Measurements from ENCODE around the gene DPP10.

The DPP10 gene

DNA sequence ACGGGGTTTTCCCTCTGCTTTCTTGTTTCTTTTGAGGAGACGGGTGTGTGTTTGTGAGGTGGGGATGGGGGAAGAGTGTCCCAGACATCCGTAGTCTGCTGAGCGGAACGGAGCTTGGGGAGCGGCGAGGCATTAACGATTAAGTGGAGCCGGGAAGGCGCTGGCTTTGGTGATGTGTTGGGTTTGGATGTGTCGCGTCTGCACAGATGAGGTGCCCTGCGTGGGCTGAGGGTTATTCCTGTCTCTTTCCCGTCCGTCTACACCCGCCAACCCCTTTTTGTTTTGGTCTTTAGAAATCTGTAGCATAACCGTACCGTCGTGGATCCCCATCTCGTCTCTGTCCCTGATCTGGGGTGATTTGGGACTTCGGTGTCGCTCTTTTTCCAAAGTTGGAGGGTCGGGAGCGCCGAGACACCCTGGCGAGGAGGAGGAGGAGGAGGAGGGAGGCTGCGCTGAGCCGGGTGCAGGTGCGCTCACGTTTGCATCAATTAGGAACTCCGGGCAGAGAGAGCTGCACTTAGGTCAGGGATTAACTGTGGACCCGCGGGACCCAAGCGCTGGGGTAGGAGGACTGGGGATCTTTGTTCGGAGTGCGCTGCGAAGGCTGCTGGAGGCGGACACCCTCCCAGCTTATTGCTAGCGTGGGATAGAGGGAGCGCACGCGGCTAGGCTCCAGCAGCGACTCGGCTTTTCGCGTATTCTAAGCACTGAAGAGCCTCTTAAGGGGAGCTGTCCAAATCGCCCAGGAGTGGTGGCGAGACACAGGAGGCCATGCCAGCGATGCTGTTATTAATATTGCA lies 720.3 kb downstream of the DPP10 start:
- Histone ChIP-seq H4K91ac (ENCODE audit: low read depth, low read length) (no peak overlapping the region), H3K4ac (ENCODE audit: low read depth, low read length) (no peak overlapping the region), H4K12ac (ENCODE audit: low read depth, low read length) (no peak overlapping the region), H3K9me3 (ENCODE audit: insufficient read depth, low read depth, low read length) (no peaks in the 10 kb centered on the region), H2BK120ac (ENCODE audit: insufficient read depth, low read length, poor library complexity) (no peak overlapping the region), H3K27me3 (ENCODE audit: insufficient read depth, low read length) (peaks cover 13% of the 10 kb centered on the region), H3K27ac (ENCODE audit: low read depth, low read length) (no peak overlapping the region), H2AK5ac (ENCODE audit: low read length) (no peak overlapping the region), H3K14ac (ENCODE audit: low read length) (no peak overlapping the region), H2BK5ac (ENCODE audit: low read depth, low read length, poor library complexity) (no peak overlapping the region), H3K36me3 (ENCODE audit: control insufficient read depth in 1 of 2, insufficient read depth in 2 of 2, low read length in 2 of 2) (no peaks in the 10 kb centered on the region), H3K79me2 (ENCODE audit: control insufficient read depth, insufficient read depth, low read length, poor library complexity) (no peaks in the 10 kb centered on the region), H3K18ac (ENCODE audit: low read length) (no peak overlapping the region), H4K8ac (ENCODE audit: low read depth, low read length) (no peak overlapping the region), H3K23ac (ENCODE audit: low read length) (no peak overlapping the region), H2AFZ (ENCODE audit: insufficient read depth, low read length, poor library complexity) (no peak overlapping the region), H3K4me2 (ENCODE audit: low read length) (peak overlapping the region; percentile 91), H3K9ac (ENCODE audit: low read length) (no peak overlapping the region), H3K4me1 (ENCODE audit: control insufficient read depth in 1 of 2, insufficient read depth in 2 of 2, low read length in 2 of 2) (peaks cover 8 to 10% of the 10 kb centered on the region in 2 experiments), H2BK12ac (ENCODE audit: low read length) (no peak overlapping the region), H3K79me1 (ENCODE audit: low read length) (peaks cover 4% of the 10 kb centered on the region), H3K4me3 (ENCODE audit: low read depth, low read length) (no peak overlapping the region)
- DNase-seq: peak; percentile 20 to 26
- no CpG with 5 or more reads among the region's 49 CpGs for WGBS (ENCODE audit: extremely low coverage, insufficient coverage, insufficient read length)

GRCh38 chr2:115163572-115163971 lies 721.1 kb downstream of the DPP10 start:
- Histone ChIP-seq H4K12ac (ENCODE audit: low read depth, low read length) (no peak overlapping the region), H3K27ac (ENCODE audit: low read depth, low read length) (no peak overlapping the region), H3K4me2 (ENCODE audit: low read length) (no peak overlapping the region), H3K79me2 (ENCODE audit: control insufficient read depth, insufficient read depth, low read length, poor library complexity) (no peaks in the 10 kb centered on the region), H3K18ac (ENCODE audit: low read length) (no peak overlapping the region), H4K8ac (ENCODE audit: low read depth, low read length) (no peak overlapping the region), H3K9ac (ENCODE audit: low read length) (no peak overlapping the region), H3K27me3 (ENCODE audit: insufficient read depth, low read length) (peaks cover 13% of the 10 kb centered on the region), H4K91ac (ENCODE audit: low read depth, low read length) (no peak overlapping the region), H2AFZ (ENCODE audit: insufficient read depth, low read length, poor library complexity) (no peak overlapping the region), H2BK5ac (ENCODE audit: low read depth, low read length, poor library complexity) (no peak overlapping the region), H3K4me3 (ENCODE audit: low read depth, low read length) (no peak overlapping the region), H2BK120ac (ENCODE audit: insufficient read depth, low read length, poor library complexity) (no peak overlapping the region), H3K36me3 (ENCODE audit: control insufficient read depth in 1 of 2, insufficient read depth in 2 of 2, low read length in 2 of 2) (no peaks in the 10 kb centered on the region), H3K9me3 (ENCODE audit: insufficient read depth, low read depth, low read length) (no peaks in the 10 kb centered on the region), H3K4me1 (ENCODE audit: control insufficient read depth in 1 of 2, insufficient read depth in 2 of 2, low read length in 2 of 2) (peaks cover 8 to 10% of the 10 kb centered on the region in 2 experiments), H3K79me1 (ENCODE audit: low read length) (peaks cover 4% of the 10 kb centered on the region), H2BK12ac (ENCODE audit: low read length) (no peak overlapping the region), H3K4ac (ENCODE audit: low read depth, low read length) (no peak overlapping the region), H2AK5ac (ENCODE audit: low read length) (no peak overlapping the region), H3K14ac (ENCODE audit: low read length) (no peak overlapping the region), H3K23ac (ENCODE audit: low read length) (no peak overlapping the region)
- DNase-seq: peak in 1 of 2 donors; percentile 12
- WGBS (ENCODE audit: extremely low coverage, insufficient coverage, insufficient read length): no CpG with 5 or more reads among the region's 6 CpGs

DNA sequence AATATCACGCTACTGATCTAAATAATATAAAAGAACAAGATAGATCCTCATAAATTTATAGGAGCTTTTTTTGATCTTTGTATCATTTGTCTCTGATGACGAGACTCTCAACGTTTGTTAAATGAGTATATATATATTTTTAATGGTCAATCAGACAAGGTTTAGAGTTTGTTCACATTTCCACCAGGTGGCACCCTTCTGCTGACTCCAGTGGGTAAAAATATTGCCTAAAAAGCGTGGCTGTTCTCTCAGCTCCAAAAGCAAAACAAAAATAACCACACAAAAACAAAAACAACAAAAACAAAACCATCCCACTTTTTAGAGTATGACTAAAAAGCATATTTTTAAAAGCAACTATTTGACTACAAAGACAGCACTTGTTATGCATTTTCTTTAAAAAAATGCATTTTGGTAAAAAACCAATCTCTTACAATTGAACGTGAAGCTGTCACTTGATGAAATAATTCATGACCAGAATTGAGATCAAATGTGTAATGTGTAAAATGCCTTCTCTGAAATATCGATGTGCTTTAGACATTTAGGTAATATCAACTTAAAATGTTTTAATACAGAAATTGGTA lies 723.2 kb downstream of the DPP10 start:
- Histone ChIP-seq H3K9me3 (ENCODE audit: insufficient read depth, low read depth, low read length) (no peaks in the 10 kb centered on the region), H3K4me1 (ENCODE audit: control insufficient read depth in 1 of 2, insufficient read depth in 2 of 2, low read length in 2 of 2) (peaks cover 8 to 10% of the 10 kb centered on the region in 2 experiments), H2AK5ac (ENCODE audit: low read length) (no peak overlapping the region), H3K79me1 (ENCODE audit: low read length) (peaks cover 4% of the 10 kb centered on the region), H4K91ac (ENCODE audit: low read depth, low read length) (no peak overlapping the region), H3K36me3 (ENCODE audit: control insufficient read depth in 1 of 2, insufficient read depth in 2 of 2, low read length in 2 of 2) (no peaks in the 10 kb centered on the region), H4K8ac (ENCODE audit: low read depth, low read length) (no peak overlapping the region), H3K4ac (ENCODE audit: low read depth, low read length) (no peak overlapping the region), H3K79me2 (ENCODE audit: control insufficient read depth, insufficient read depth, low read length, poor library complexity) (no peaks in the 10 kb centered on the region), H3K14ac (ENCODE audit: low read length) (no peak overlapping the region), H2BK12ac (ENCODE audit: low read length) (no peak overlapping the region), H2BK120ac (ENCODE audit: insufficient read depth, low read length, poor library complexity) (no peak overlapping the region), H3K23ac (ENCODE audit: low read length) (no peak overlapping the region), H3K9ac (ENCODE audit: low read length) (no peak overlapping the region), H4K12ac (ENCODE audit: low read depth, low read length) (no peak overlapping the region), H3K27ac (ENCODE audit: low read depth, low read length) (no peak overlapping the region), H3K18ac (ENCODE audit: low read length) (no peak overlapping the region), H2AFZ (ENCODE audit: insufficient read depth, low read length, poor library complexity) (no peak overlapping the region), H3K4me3 (ENCODE audit: low read depth, low read length) (no peak overlapping the region), H3K4me2 (ENCODE audit: low read length) (no peak overlapping the region), H3K27me3 (ENCODE audit: insufficient read depth, low read length) (peaks cover 13% of the 10 kb centered on the region), H2BK5ac (ENCODE audit: low read depth, low read length, poor library complexity) (no peak overlapping the region)
- no CpG with 5 or more reads among the region's 6 CpGs for WGBS (ENCODE audit: extremely low coverage, insufficient coverage, insufficient read length)
- peak; percentile 31 to 74 for DNase-seq

GRCh38 chr2:115168457-115168856 lies 726.0 kb downstream of the DPP10 start:
- DNase-seq: no peak
- Histone ChIP-seq H2BK5ac (ENCODE audit: low read depth, low read length, poor library complexity) (no peak overlapping the region), H3K4ac (ENCODE audit: low read depth, low read length) (no peak overlapping the region), H3K4me2 (ENCODE audit: low read length) (no peak overlapping the region), H2AFZ (ENCODE audit: insufficient read depth, low read length, poor library complexity) (no peak overlapping the region), H3K79me2 (ENCODE audit: control insufficient read depth, insufficient read depth, low read length, poor library complexity) (no peaks in the 10 kb centered on the region), H4K12ac (ENCODE audit: low read depth, low read length) (no peak overlapping the region), H2BK12ac (ENCODE audit: low read length) (no peak overlapping the region), H3K36me3 (ENCODE audit: control insufficient read depth in 1 of 2, insufficient read depth in 2 of 2, low read length in 2 of 2) (no peaks in the 10 kb centered on the region), H3K79me1 (ENCODE audit: low read length) (no peaks in the 10 kb centered on the region), H3K23ac (ENCODE audit: low read length) (no peak overlapping the region), H4K8ac (ENCODE audit: low read depth, low read length) (no peak overlapping the region), H2BK120ac (ENCODE audit: insufficient read depth, low read length, poor library complexity) (no peak overlapping the region), H3K9ac (ENCODE audit: low read length) (no peak overlapping the region), H3K4me1 (ENCODE audit: control insufficient read depth in 1 of 2, insufficient read depth in 2 of 2, low read length in 2 of 2) (no peaks in the 10 kb centered on the region), H3K27ac (ENCODE audit: low read depth, low read length) (no peak overlapping the region), H4K91ac (ENCODE audit: low read depth, low read length) (no peak overlapping the region), H3K14ac (ENCODE audit: low read length) (no peak overlapping the region), H3K4me3 (ENCODE audit: low read depth, low read length) (no peak overlapping the region), H3K27me3 (ENCODE audit: insufficient read depth, low read length) (no peaks in the 10 kb centered on the region), H3K18ac (ENCODE audit: low read length) (no peak overlapping the region), H3K9me3 (ENCODE audit: insufficient read depth, low read depth, low read length) (no peaks in the 10 kb centered on the region), H2AK5ac (ENCODE audit: low read length) (no peak overlapping the region)
- WGBS (ENCODE audit: extremely low coverage, insufficient coverage, insufficient read length): no CpG with 5 or more reads among the region's 3 CpGs
